ENCODE measurements around the gene CGA.
"Not testable (repeated sequence)": the region's sequence is repeated elsewhere in the genome, so short reads cannot be mapped to it uniquely, and the experiment has no call there.

Gene CGA

GRCh38 chr6:87095087-87095509 lies at the start of gene CGA:
Gene CGA (minus strand): TSS chr6:87095106. CDS start chr6:87088200, 6,906 bp downstream.
- no peak for DNase-seq

- DNase-seq: not testable (repeated sequence)
Measured at GRCh38 chr6:87139927-87140326, 45.0 kb upstream of the CGA start.

GRCh38 chr6:87139236-87139635 lies 44.3 kb upstream of the CGA start:
- peak in 1 of 2 experiments; percentile 28 for DNase-seq

- no peak for DNase-seq
Measured at GRCh38 chr6:87136963-87137362, 42.1 kb upstream of the CGA start.

- DNase-seq: no peak
Measured at GRCh38 chr6:87127737-87128136, 32.8 kb upstream of the CGA start.

GRCh38 chr6:87126501-87126900 lies 31.6 kb upstream of the CGA start:
- no peak for DNase-seq

GRCh38 chr6:87124074-87124473 lies 29.2 kb upstream of the CGA start:
- DNase-seq: no peak

- DNase-seq: no peak
Measured at GRCh38 chr6:87122477-87122876, 27.6 kb upstream of the CGA start.

- DNase-seq: no peak
Measured at GRCh38 chr6:87118054-87118453, 23.1 kb upstream of the CGA start.

- no peak for DNase-seq
Measured at GRCh38 chr6:87116922-87117321, 22.0 kb upstream of the CGA start.

- DNase-seq: no peak
Measured at GRCh38 chr6:87115402-87116135, 20.7 kb upstream of the CGA start.

GRCh38 chr6:87110636-87111035 lies 15.7 kb upstream of the CGA start:
- DNase-seq: no peak

GRCh38 chr6:87105823-87106222 lies 10.9 kb upstream of the CGA start:
- no peak for DNase-seq

GRCh38 chr6:87104667-87105066 lies 9.8 kb upstream of the CGA start:
- DNase-seq: no peak

GRCh38 chr6:87103977-87104601 lies 9.2 kb upstream of the CGA start:
- DNase-seq: no peak

GRCh38 chr6:87102151-87102621 lies 7.3 kb upstream of the CGA start:
- DNase-seq: no peak

- DNase-seq: no peak
Measured at GRCh38 chr6:87101067-87101466, 6.2 kb upstream of the CGA start.

GRCh38 chr6:87100216-87100615 lies 5.3 kb upstream of the CGA start:
- no peak for DNase-seq

- DNase-seq: no peak
Measured at GRCh38 chr6:87099472-87099871, 4.6 kb upstream of the CGA start.

GRCh38 chr6:87094576-87094975 lies 330 bp downstream of the CGA start:
- DNase-seq: no peak

GRCh38 chr6:87093651-87094050 lies 1.3 kb downstream of the CGA start:
- DNase-seq: no peak

GRCh38 chr6:87093199-87093598 lies 1.7 kb downstream of the CGA start:
- DNase-seq: no peak

GRCh38 chr6:87092435-87092834 lies 2.5 kb downstream of the CGA start:
- DNase-seq: no peak

- DNase-seq: no peak
Measured at GRCh38 chr6:87089135-87089534, 5.8 kb downstream of the CGA start.

- DNase-seq: no peak
Measured at GRCh38 chr6:87088076-87088475, 6.8 kb downstream of the CGA start.

Data from stimulated activated CD4-positive, alpha-beta T cell treated with anti-CD3 and anti-CD28 coated beads, Interleukin-4, amount 100 ng/mL, for 4 hours (primary cell).